GM21529 (cell line): ENCODE data around the gene CDKN2B.

Experiments
- ATAC-seq: cut with Tn5 transposase; IDR thresholded peaks from one replicate; pipeline ENCODE4 v1.9.1; 2021; ENCODE audit not compliant: unreplicated experiment

The CDKN2B gene

GRCh38 chr9:21995006-21995665 is 14.0 kb downstream of the CDKN2B start:
- peak; percentile 81 for ATAC-seq

DNA sequence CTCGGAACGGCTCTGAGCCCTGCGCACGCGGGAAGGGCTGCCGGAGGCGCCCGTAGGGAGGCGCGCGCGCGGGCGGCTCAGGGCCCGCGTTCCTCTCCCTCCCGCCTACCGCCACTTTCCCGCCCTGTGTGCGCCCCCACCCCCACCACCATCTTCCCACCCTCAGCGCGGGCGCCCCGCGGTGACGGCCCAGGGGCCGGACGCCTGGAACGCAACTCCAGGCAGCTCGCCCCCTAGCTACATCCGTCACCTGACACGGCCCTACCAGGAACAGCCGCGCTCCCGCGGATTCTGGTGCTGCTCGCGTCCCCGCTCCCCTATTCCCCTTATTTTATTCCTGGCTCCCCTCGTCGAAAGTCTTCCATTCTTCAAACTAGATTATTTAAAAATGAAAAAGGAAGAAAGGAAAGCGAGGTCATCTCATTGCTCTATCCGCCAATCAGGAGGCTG is 14.5 kb downstream of the CDKN2B start, which contains the start of gene CDKN2B-AS1:
CDKN2B-AS1 (plus strand) TSS at position 236 of the 450 bp plus-strand sequence.
- peak; percentile 50 for ATAC-seq

GRCh38 chr9:21993893-21994555 is 15.1 kb downstream of the CDKN2B start, which contains the start of gene CDKN2A:
Gene CDKN2A, minus strand, starts transcription at chr9:21994392.
- ATAC-seq: peak; percentile 40

GRCh38 chr9:21993007-21993406 is 16.1 kb downstream of the CDKN2B start:
- ATAC-seq: no peak

DNA sequence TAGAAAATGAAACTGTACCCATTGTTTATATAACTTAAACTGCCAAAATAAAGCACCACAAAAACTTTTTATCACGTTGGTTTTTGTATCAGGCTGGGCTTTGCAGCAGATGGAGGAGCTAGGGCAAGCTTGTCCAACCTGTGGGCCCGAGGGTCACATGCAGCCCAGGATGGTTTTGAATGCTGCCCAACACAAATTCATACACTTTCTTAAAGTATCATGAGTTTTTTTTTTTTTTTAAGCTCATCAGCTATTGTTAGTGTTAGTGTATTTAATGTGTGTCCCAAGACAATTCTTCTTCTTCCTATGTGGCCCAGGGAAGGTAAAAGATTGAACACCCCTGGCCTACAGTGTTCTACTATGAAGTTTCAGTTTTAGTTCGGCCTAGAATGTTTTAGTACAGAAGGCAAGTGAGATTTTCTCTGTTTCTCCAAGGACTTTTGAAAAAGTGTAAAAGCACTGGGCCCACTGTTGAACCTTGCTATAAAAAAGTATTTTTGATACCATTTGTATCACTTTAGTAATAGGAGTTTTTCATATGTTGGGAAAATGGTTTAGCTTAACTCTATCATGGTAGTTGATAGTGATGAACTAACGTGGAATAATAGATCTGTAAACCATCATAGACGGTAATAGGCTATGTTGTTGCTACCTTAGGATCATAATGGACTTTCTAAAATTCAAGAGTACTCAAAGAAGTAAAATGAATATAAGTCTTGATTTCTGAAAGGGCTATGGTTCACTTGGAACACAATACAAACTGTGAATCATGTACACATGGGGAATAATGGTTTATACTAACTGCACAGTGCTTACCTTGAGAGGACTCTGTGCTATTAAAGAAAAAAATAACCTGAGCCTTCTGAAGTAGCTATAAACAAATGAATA is 17.8 kb downstream of the CDKN2B start:
- ATAC-seq: no peak

DNA sequence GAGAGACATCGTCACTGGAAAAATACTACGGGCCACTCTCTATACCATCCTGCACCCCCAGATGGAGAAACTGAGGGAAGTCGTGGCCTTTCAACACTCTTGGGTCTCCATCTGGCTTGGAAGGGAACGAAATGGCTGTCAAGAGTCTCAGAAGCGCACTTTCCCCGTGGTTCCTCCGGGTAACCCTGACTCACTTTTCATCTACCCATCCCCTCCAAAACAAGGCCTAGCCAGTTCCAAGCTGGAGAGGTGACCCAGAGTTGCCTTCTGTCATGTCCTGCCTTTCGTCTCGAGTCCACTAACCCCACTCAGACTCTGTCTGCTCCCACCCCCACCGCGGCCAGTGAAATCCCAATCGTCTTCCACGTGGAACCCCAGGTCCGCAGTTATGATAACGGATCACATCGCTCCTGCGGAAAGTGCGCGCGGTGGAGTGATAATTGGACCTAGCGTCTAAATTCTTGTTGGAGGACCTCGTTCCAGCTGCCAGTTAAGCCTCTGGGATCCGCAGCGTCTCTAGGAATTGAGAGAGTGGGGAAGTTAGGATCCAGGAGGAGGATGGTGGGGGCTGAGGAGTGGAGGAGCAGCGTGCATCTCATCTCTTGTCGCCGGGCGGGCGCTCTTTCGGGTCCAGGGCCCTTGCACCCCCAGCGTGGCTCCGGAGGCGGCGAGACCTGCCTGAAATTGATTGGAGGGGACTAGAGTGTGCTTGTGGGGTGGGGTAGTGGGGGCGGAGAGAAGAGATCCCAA is 19.5 kb downstream of the CDKN2B start:
- ATAC-seq: no peak

DNA sequence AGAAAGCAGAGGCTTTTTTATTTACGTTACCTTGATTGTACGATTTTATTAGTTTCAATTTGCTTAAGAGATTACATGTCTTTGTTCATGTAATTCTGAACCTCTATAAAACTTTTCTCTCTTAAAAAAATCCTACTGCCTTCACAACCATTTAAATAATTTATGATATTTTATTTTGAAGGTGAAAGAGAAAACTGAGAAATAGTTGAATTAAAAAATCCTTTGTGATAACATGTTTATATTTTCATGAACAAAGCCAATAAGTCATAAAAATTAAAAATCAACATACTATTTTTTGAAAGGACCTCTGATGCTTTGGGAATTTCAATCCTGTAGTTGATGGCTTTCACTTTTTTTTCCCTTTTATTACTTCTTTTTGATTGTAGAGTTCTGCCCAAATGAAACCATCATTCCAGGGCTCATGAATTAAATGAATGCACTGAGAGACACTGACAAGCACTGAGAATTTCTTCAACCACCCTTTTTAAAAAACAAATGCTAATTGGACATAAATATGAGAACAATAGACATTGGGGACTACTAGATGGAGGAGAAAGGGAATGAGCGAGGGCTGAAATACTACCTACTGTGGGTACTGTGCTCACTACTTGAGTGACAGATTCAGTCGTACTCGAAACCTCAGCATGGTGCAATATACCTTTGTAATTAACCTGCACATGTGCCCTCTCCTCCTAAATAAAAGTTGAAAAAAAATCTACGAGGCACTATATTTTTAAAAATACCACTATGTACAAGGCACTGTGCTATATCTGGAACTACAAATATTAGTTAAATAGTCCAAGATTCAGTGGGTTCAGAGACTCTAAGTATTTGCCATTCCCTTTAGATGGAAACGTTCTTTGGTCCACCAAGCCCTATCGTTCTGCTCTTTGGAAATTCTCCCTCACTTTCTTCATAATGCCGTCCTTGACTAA is 20.8 kb downstream of the CDKN2B start:
- no peak for ATAC-seq

DNA sequence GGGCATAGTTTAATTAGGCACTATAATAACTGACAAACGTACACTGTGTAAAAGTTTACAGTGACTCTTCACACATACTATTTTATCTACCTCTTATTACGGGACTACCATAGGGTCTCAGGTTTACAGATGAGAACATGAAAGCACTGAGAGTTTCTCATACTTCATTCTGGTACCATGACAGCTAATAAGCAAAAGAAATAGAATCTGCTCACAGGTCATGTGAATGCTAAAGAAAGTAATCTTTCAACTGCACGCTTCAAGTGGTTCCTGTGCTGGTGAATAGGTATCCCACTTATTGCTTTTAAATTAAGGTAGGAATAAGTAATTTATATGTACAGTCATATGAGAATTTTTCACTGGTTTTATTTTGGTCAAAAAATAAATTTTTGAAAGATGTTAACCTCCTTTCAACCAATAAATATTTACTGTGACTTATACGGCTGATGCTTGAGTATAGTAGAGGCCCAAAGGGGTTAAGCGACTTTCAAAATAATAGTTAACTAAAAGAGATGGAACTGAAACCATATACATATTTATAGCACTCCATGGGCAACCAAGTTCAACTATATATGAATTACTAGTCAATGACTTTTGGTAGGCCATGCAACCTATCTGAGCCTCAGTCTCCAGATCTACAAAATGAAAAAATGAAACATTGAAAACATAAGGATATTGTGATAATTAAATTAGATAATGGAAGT is 23.0 kb downstream of the CDKN2B start:
- peak; percentile 37 for ATAC-seq

DNA sequence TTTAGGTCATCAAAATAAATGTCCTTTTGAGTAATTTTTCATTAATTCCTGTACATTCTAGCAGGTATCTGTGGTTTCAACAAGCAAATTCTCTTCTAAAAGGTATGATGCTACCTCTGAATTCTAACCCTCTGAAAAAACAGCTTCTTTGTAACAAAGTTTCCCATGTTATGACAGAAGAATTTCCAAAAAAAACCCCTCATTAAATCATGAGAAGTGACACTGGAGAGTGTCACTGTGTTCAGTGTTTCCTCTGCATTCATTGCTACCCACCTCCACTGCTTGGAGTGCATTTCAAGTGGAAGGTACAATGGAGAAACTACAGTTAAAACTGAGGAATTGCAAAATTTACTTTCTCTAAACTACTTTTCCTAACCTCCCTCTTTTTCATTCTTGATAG is 25.0 kb downstream of the CDKN2B start:
- no peak for ATAC-seq

DNA sequence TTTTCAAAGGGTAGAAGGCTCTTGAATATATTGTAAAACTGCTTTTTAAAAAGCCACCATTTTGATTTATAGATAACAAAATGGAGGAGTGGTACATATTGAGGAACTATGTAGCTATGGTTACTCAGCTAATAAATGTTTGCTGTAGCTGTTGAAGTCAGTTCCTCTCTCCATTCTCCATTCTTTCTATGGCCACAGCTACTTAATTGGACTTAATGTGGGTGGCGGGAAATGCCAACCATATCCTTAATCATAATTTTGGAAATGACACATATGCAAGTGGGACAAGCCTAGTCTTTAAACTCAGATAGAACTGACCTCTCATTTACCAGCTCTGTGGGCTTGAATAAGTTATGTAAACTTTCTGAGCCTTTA is 25.6 kb downstream of the CDKN2B start:
- ATAC-seq: no peak

- ATAC-seq: no peak
Observed at GRCh38 chr9:21982861-21983560, 26.1 kb downstream of the CDKN2B start.

GRCh38 chr9:21982391-21982790 is 26.7 kb downstream of the CDKN2B start:
- no peak for ATAC-seq

DNA sequence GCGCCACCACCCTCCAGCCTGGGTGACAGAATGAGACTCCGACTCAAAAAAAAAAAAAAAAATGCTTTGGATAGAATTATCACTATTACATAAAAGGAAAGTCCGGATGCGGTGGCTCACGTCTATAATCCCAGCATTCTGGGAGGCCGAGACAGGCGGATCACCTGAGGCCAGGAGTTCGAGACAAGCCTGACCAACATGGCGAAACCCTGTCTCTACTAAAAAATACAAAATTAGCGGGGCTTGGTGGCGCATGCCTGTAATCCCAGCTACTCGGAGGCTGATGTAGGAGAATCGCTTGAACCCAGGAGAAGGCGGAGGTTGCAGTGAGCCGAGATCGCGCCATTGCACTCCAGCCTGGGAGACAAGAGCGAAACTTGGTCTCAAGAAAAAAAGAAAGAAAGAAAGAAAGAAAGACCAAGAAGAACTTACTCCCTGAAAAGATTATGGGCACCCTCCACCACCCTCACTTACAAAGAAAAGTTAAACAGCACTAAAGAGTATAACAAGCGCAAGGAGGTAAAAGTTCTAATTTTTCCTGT is 32.7 kb downstream of the CDKN2B start:
- no peak for ATAC-seq

DNA sequence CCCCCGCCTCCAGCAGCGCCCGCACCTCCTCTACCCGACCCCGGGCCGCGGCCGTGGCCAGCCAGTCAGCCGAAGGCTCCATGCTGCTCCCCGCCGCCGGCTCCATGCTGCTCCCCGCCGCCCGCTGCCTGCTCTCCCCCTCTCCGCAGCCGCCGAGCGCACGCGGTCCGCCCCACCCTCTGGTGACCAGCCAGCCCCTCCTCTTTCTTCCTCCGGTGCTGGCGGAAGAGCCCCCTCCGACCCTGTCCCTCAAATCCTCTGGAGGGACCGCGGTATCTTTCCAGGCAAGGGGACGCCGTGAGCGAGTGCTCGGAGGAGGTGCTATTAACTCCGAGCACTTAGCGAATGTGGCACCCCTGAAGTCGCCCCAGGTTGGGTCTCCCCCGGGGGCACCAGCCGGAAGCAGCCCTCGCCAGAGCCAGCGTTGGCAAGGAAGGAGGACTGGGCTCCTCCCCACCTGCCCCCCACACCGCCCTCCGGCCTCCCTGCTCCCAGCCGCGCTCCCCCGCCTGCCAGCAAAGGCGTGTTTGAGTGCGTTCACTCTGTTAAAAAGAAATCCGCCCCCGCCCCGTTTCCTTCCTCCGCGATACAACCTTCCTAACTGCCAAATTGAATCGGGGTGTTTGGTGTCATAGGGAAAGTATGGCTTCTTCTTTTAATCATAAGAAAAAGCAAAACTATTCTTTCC is 34.2 kb downstream of the CDKN2B start:
- ATAC-seq: peak; percentile 60

GRCh38 chr9:21974343-21974721 is 34.8 kb downstream of the CDKN2B start:
- ATAC-seq: no peak

DNA sequence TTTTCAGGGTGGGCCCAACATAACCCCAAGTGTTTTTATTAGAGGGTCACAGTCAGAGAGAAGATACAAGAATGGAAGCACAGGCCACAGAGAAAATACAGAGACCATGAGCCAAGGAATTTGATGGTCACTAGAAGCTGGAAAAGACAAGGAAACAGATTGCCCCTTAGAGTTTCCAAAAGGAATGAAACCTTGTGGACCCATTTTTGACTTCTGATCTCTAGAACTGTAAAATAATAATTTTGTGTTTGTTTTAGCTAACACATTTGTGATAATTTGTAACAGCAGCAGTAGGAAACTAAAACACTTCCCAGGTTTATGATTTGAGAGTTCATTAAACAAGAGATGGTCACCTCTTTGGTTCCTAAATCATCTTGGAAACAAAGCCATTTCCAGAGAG is 36.7 kb downstream of the CDKN2B start:
- ATAC-seq: no peak

GRCh38 chr9:21970800-21971640 is 38.1 kb downstream of the CDKN2B start:
- ATAC-seq: no peak
